H7 (cell line): ENCODE measurements around the gene TRIM37. TPM values are rescaled to one million over a fixed set of nuclear protein-coding genes. Genes with fewer than 3 reads are reported as not detected.

Experiments used
- DNase-seq: peaks from one replicate; pipeline ENCODE4 v3.0.0; 2012
- H3K27me3 ChIP-seq: 2 replicates; pipeline ENCODE4 v1.6.0; 2011; ENCODE audit warnings: mild to moderate bottlenecking, low read length; ENCODE audit not compliant: control insufficient read depth, insufficient read depth
- H3K36me3 ChIP-seq: replicated peaks from 2 replicates; pipeline ENCODE4 v1.5.1; 2011; ENCODE audit warnings: low read length; ENCODE audit not compliant: control insufficient read depth, insufficient read depth
- H3K4me3 ChIP-seq: 2 replicates; pipeline ENCODE4 v1.5.1; 2011; ENCODE audit warnings: low read depth, mild to moderate bottlenecking, control low read depth, low read length, moderate library complexity; ENCODE audit not compliant: insufficient read depth
- total RNA-seq: library from RNA; depleted of rRNA; stranded (reverse); fragments of >200 nt; shearing (Covaris generic); gene quantifications from 2 replicates; pipeline ENCODE4 v1.2.3, GENCODE V29; 2014

Gene TRIM37
- total RNA-seq, 1 experiment from 2014 or later: 61.4 TPM

DNA sequence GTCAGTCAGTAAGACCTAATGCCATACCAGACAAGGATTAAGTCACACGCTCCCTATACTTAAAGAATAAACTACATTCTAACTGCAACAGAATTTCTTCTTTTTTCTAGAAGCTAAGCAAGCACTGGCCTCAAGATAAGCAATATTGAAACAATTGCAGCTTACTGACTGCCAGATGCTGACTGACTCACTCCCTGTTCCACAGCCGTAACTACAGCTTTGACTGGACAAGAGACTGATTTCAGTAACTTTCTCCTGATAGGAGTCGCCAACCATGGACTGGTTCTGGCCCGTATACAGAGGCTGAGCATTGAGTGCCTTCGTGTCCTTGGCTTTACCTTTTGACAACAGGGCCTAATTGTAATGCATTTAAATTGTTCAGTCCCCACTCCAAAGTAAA is 67.9 kb downstream of the TRIM37 start:
- Histone ChIP-seq H3K36me3 (peaks cover 12% of the 10 kb centered on the region), H3K4me3 (no peak overlapping the region), H3K27me3 (no peaks in the 10 kb centered on the region)
- no peak for DNase-seq

DNA sequence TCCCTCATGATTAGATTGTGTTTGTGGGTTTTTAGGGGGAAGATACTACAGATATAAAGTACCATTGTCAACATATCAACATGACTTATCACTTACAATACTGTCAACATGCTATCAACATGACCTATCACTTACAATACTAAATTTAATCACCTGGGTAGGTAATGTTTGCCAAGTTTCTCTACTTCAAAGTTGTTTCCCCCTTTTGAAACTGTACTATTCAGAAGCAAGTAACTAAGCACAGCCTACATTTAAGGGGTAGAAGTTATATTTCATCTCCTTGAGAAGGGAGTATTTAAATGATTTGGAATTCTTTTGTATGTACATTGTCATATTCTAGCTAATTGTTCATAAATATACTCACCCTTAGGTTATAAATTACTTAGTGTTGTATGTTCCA is 68.7 kb downstream of the TRIM37 start:
- Histone ChIP-seq H3K36me3 (peaks cover 6% of the 10 kb centered on the region), H3K4me3 (no peak overlapping the region), H3K27me3 (no peaks in the 10 kb centered on the region)
- no peak for DNase-seq

DNA sequence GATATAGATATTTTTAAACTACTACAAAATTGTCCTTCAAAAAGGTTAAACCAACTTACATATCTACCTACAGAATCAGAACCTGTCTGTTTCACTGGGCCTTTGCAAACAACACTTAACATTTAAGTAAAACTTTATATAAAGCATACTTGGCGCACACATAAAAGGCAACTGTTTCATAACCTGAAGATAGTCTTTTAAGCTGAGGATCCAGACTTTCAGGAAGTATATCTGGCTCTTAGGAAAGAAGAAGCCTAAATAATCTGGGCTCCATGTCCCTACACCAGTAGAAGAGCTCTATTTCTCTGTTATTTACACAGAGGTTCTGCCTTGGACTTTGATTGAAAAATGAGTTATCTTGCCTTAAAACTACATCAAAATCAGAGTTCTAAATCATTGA is 75.9 kb downstream of the TRIM37 start:
- Histone ChIP-seq H3K4me3 (no peak overlapping the region), H3K36me3 (no peaks in the 10 kb centered on the region; the same call in 1 of the 2 replicates), H3K27me3 (no peaks in the 10 kb centered on the region)
- DNase-seq: no peak

DNA sequence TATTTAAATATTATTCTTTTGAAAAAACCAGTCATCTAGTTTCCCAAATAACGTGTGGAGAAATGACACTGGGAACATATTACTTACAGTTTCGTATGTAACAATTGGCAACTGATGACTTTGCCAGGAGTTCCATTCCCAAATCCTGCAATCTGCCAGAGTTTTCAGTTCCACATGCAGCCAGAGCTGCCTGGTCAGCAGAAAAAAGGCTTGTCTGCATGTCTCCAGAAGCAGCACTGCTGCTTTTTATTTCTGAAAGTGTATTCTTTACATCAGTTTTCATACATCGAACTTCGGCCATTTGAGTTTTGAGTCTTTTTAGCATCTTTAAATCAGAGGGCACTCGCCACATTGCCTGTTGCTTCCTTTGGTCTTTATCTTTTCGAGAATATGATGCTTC is 78.4 kb downstream of the TRIM37 start:
- H3K36me3 ChIP-seq: no peaks in the 10 kb centered on the region
- no peak for DNase-seq

DNA sequence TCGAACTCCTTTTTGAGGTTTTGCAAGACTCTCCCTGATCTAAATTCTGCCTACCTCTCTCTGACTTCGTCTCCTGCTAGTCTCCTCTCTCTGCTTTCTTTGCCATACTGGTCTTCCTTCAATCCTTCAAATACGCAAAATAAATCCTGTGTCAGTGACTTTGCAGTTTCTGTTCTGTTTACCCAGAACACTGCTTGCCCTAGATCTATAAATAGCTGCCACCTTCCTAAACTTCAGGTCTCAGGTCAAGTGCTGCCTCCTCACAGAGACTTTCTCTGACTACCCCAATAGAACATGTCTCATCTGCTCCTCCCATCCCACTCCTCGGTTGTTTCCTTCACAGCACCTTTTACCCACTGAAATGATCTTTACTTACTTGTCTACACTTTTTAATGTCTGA is 78.9 kb downstream of the TRIM37 start:
- no peaks in the 10 kb centered on the region for H3K36me3 ChIP-seq
- H3K4me3 ChIP-seq: no peak overlapping the region
- DNase-seq: no peak
- no peaks in the 10 kb centered on the region for H3K27me3 ChIP-seq

More for the DNA sequence above, 78.4 kb downstream of the TRIM37 start:
- Histone ChIP-seq H3K4me3 (no peak overlapping the region), H3K27me3 (no peaks in the 10 kb centered on the region)

DNA sequence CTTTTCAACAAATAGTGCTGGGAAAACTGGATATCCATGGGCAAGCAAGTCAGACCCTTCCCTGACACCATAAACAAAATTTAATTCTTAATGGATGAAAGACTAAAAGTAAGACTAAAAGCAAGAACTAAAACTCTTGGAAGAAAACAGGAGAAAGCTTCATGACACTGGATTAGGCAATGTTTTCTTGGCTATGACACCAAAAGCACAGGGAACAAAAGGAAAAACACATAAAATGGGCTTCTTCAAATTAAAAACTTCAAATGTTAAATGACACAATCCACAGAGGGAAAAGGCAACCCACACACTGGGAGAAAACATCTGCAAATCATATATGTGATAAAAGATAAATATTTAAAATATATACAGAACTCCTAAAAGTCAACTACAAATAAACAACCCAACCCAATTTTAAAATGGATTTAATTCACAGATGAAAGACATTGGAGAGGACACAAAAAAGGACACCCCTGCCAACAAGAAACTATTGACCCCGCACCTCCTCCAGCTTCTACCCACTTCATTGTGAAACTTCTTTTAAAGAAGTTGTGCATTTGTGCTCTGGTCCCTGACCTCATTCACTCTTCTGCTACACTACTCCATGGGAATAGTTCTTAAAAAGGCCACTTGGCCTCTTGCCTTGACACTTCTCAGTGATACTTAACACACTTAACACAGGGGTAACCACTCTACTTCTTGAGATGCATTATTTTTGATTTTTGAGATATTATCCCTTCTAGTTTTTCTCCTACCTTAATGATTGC is 80.3 kb downstream of the TRIM37 start:
- no peak overlapping the region for H3K4me3 ChIP-seq
- DNase-seq: no peak
- H3K36me3 ChIP-seq: no peaks in the 10 kb centered on the region
- no peaks in the 10 kb centered on the region for H3K27me3 ChIP-seq

DNA sequence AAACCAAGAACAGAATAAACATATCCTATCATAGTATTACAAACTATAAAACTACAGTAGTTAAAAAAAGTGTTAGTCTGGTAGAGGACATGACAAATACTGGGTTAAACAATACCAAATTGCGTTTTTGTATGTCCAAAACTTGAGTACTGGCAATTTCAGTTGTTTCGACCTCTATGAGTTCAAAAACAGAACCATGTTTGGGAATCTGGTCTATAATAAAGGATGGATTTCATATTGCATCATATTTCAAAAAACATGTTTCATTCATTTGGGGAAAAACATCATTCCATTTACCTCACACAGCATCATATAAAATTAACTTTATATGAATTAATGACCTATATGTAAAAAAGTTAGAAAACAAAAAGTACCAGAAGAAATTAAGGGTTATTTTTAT is 81.8 kb downstream of the TRIM37 start:
- Histone ChIP-seq H3K4me3 (no peak overlapping the region), H3K36me3 (no peaks in the 10 kb centered on the region), H3K27me3 (no peaks in the 10 kb centered on the region)
- no peak for DNase-seq

DNA sequence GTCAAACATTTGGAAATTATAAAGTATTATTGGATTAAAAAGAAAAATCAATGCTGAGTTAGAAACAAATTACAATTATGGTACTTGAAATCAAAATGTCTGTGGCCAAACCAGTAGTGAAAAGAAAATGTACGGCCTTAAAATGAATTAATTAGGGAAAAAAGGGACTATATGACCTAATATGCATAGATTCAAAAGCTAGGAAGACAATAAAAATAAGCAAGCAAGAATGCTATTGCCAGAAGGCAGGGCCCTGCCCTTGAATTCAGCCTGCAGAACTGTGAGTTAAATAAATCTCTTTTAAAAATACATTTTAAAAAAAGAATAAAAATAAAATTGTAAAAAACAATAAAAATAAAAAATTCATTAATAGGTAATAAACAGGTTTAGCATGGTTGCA is 88.7 kb downstream of the TRIM37 start:
- Histone ChIP-seq H3K27me3 (no peaks in the 10 kb centered on the region), H3K4me3 (no peak overlapping the region), H3K36me3 (no peaks in the 10 kb centered on the region; the same call in 1 of the 2 replicates)
- DNase-seq: no peak

DNA sequence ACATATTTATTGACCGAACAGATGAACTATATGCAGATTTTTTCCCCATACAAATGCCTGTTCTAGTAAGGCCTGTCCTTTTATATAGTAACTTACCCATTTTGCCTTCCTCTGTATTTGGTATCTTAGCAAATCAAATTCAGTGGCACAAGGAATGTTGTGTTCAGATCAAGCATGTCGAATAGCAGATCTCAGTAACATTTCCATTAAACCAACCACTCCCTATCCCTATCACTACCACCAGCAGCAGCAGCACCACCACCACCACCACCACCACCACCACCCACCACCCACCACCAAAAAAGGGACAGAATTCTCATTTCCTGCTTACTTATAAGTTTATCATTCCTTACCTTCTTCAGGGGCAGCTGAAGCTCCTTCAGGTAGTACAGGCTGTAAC is 94.7 kb downstream of the TRIM37 start:
- no peak overlapping the region for H3K4me3 ChIP-seq
- H3K36me3 ChIP-seq: peaks cover 3% of the 10 kb centered on the region
- H3K27me3 ChIP-seq: no peaks in the 10 kb centered on the region
- no peak for DNase-seq

DNA sequence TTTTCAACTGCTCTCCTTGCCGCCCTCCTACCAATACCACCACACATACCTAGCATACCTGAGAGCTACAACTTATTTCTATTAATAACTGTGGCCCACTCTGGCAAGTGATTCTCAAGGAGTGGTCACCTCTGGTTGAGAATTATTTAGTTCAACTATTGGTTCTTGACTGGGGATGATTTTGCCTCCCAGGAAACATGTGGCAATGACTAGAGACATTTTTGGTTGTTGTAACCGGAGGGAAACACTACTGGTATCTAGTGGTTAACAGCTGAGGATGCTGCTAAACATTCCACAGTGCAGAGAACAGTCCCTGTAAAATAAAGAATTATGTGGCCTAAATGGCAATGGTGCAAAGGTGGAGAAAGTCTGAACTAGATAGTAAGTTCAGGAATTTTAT is 96.7 kb downstream of the TRIM37 start:
- DNase-seq: no peak
- Histone ChIP-seq H3K4me3 (no peak overlapping the region), H3K36me3 (peaks cover 3% of the 10 kb centered on the region), H3K27me3 (no peaks in the 10 kb centered on the region)

DNA sequence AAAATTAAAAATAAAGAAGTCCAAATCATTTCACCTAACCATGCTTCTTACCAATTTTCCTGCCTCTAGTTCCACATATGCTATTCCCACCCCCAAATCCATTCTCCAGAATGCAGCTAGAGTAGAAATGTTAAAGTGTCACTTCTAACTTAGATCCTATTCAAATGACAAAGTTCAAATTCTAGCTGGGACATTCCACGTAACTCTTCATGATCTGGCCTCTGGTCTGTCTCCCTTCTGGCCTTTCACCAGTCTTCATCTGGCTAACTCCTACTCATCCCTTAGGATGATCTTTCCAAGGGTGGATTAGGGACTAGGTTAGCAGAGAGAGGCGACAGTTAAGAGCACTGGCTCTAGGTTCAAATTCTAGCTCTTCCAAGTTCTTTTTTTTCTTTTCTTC is 97.9 kb downstream of the TRIM37 start:
- Histone ChIP-seq H3K36me3 (peaks cover 3% of the 10 kb centered on the region), H3K4me3 (no peak overlapping the region), H3K27me3 (no peaks in the 10 kb centered on the region)
- DNase-seq: no peak

DNA sequence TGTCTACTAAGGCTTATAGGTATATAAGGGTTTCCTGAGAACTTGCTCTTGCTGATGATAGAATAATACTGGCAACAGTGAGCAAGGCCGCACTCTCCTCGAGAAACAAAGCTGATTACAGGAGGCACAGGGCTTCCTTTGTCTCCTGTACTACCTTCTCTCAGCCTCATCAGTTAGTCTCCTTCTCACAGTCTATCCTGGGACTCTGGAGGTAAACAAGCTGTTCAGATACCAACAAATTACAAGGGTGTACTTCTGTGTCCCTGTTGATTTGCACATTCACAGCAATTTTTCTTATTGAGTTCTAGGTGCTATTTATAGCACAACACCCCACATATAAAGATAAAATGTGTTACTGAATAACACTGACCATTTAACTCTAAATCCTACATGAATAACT is 98.7 kb downstream of the TRIM37 start:
- H3K36me3 ChIP-seq: peaks cover 3% of the 10 kb centered on the region
- no peak for DNase-seq
- no peaks in the 10 kb centered on the region for H3K27me3 ChIP-seq
- H3K4me3 ChIP-seq: no peak overlapping the region

DNA sequence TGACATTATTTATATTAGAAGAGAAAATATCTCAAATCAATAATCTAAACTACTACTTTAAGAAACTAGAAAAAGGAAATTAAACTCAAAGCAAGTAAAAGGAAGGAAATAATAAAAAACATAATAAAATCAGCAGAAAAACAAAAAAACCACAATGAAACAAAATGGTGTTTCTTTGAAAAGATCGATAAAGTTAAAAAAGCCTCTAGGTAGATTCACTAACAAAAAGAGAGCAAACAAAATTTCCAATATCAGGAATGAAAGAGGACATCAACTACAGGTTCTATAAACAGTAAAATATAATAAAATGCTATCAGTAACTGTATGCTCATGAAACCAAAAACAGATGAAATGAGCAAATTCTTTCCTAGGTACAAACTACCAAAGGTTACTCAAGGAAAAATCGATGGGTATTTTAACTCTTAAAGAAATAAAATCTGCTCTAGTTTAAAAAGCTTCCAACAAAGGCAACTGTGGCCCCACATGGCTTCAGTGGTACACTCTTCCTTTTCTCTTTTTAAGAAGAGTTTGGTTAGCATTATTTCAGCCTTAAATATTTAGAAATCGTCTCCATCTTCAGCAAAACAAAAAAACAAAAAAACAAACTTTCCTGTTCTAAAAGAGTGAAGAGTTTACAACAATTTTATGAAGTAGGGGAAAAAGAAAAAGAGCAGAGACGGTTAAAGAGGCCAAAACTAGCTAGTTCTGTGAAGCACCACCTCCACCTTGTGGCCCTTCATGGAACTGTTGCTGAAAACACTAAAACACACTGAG is 102.2 kb downstream of the TRIM37 start:
- DNase-seq: peak; percentile 18
- peaks cover 2% of the 10 kb centered on the region; the same call in 1 of the 2 replicates for H3K36me3 ChIP-seq
- no peaks in the 10 kb centered on the region for H3K27me3 ChIP-seq
- no peak overlapping the region for H3K4me3 ChIP-seq

DNA sequence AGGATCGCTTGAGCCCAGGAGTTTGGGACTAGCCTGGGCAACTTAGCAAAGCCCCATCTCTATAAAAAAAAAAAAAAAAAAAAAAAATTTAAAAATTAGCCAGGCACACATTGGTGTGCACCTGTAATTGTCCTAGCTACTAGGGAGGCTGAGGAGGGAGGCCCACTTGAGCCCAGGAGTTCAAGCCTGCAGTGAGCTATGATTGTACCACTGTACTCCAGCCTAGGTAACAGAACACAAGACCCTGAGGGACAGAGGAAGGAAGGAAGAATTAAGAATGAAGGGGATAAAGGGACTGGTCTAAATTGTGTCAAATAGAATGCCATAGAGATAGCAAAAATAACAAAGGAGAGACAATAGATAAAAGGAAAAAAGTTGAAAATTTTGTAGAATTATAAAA is 102.8 kb downstream of the TRIM37 start:
- no peak for DNase-seq
- H3K4me3 ChIP-seq: no peak overlapping the region
- no peaks in the 10 kb centered on the region for H3K27me3 ChIP-seq
- H3K36me3 ChIP-seq: peaks cover 2% of the 10 kb centered on the region

DNA sequence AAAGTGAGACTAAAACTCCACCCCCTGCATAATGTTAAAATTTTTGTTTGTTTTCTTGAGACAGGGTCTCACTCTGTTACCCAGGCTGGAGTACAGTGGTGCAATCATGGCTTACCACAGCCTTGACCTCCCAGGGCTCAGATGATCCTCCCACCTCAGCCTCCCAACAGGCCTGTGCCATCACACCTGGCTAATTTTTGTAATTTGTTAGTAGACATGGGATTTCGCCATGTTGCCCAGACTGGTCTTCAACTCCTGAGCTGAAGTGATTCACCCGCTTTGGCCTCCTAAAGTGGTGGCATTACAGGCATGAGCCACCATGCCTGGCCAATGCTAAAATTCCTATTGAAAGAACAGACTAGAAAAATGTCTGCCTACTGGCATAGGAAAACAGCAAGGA is 103.8 kb downstream of the TRIM37 start:
- peaks cover 2% of the 10 kb centered on the region for H3K36me3 ChIP-seq
- no peaks in the 10 kb centered on the region for H3K27me3 ChIP-seq
- no peak overlapping the region for H3K4me3 ChIP-seq
- no peak for DNase-seq
